Cardiac ventricle fibroblast (primary cell): ENCODE results near the gene UBTFL1. TPM values are rescaled to one million over a fixed set of nuclear protein-coding genes. Genes with fewer than 3 reads are reported as not detected.

ENCODE experiments used
- total RNA-seq: library from RNA; depleted of rRNA; stranded (reverse); fragments of >200 nt; gene quantifications from 2 replicates; pipeline ENCODE4 v1.2.3, GENCODE V29; 2015

UBTFL1 gene
- total RNA-seq, result not detected in 2 replicates

GRCh38 chr11:90085650-90086049, at the start of gene UBTFL1:
UBTFL1 (plus strand) TSS chr11:90085950; CDS start chr11:90085950, 0 bp downstream.

GRCh38 chr11:90134478-90135003, 48.8 kb downstream of the UBTFL1 start, which contains the start of gene NAALAD2:
NAALAD2 (plus strand) TSS chr11:90134663; CDS start chr11:90134759, 96 bp downstream.

Other genes with a start within 250 kb of the UBTFL1 start
- gene TRIM64B, start 207.5 kb upstream of the UBTFL1 start, total RNA-seq, result not detected in 2 replicates
- not detected in 2 replicates for gene TRIM49D1, start 163.7 kb upstream of the UBTFL1 start, total RNA-seq
- gene TRIM49D2, start 161.9 kb upstream of the UBTFL1 start, total RNA-seq, result not detected in 2 replicates
- not detected in 2 replicates for gene TRIM64, start 119.9 kb upstream of the UBTFL1 start, total RNA-seq
- not detected in 2 replicates for gene TRIM49C, start 54.8 kb upstream of the UBTFL1 start, total RNA-seq
- gene NAALAD2, start 48.7 kb downstream of the UBTFL1 start, total RNA-seq, result 1.8 and 1.9 TPM in 2 replicates
- 30.6 and 33.9 TPM in 2 replicates for gene CHORDC1, start 137.1 kb downstream of the UBTFL1 start, total RNA-seq